B cell (primary cell): ENCODE results near the gene CKM. TPM values are rescaled to one million over a fixed set of nuclear protein-coding genes. Genes with fewer than 3 reads are reported as not detected.

Experiments used
- ATAC-seq: fragments of 200-7000 bp; cut with Tn5 transposase; one replicate; pipeline ENCODE4 v1.10.0; 2021; ENCODE audit warnings: low read depth, mild to moderate bottlenecking, moderate number of reproducible peaks, moderate library complexity
- CTCF ChIA-PET: fragments of 350-600 bp; sonication (Branson Sonifier 250); formaldehyde crosslinking; loops from one replicate; lab custom pipeline; 2021; ENCODE audit warnings: antibody characterized with exemption, inconsistent platforms; lab: Charles Lee
- POLR2A ChIA-PET: fragments of 350-600 bp; sonication (Branson Sonifier 250); formaldehyde crosslinking; loops from one replicate; lab custom pipeline; 2021; ENCODE audit warnings: antibody characterized with exemption; lab: Charles Lee
- DNase-seq: peaks from one replicate; pipeline ENCODE4 v3.0.0; 2013
- H2AFZ ChIP-seq: 2 replicates; pipeline ENCODE4 v1.6.1; 2012; ENCODE audit warnings: mild to moderate bottlenecking, low read depth, low read length; ENCODE audit not compliant: insufficient read depth, poor library complexity, severe bottlenecking
- H3K27ac ChIP-seq, 2 donors: 1 replicate in 1 of 2; 2 replicates in 1 of 2; pipeline ENCODE4 v1.5.1; 2012 to 2013; ENCODE audit warnings: low read length in 2 of 2, mild to moderate bottlenecking in 2 of 2, moderate library complexity in 1 of 2
- H3K27me3 ChIP-seq, 4 experiments: fragments of 200-600 bp in 1 of 4; sonication (generic) in 1 of 4; replicated peaks in 1 of 4; 1 replicate in 2 of 4; 2 replicates in 2 of 4; pipeline versions ENCODE4 v1.6.1 to v1.7.0; 2013 to 2016; ENCODE audit warnings: low read length in 3 of 4, mild to moderate bottlenecking in 2 of 4, mixed read lengths in 1 of 4, moderate library complexity in 1 of 4; ENCODE audit not compliant: insufficient read depth in 4 of 4, control insufficient read depth in 3 of 4; ENCODE audit errors: control extremely low read depth in 1 of 4
- H3K36me3 ChIP-seq, 2 experiments: replicated peaks in 1 of 2; 1 replicate in 1 of 2; 2 replicates in 1 of 2; pipeline versions ENCODE4 v1.6.1 to v1.7.1; 2013; ENCODE audit warnings: low read length in 1 of 2; ENCODE audit not compliant: insufficient read depth in 2 of 2, control insufficient read depth in 1 of 2; ENCODE audit errors: control extremely low read depth in 1 of 2, extremely low read depth in 1 of 2
- H3K4me1 ChIP-seq, 2 donors: fragments of 200-600 bp in 1 of 2; sonication (generic) in 1 of 2; 1 replicate in 1 of 2; 2 replicates in 1 of 2; pipeline versions ENCODE4 v1.5.1 to v1.6.1; 2013 to 2017; ENCODE audit warnings: low read length in 2 of 2; ENCODE audit not compliant: control insufficient read depth in 2 of 2, insufficient read depth in 2 of 2
- H3K4me2 ChIP-seq: replicated peaks from 2 replicates; pipeline ENCODE3; 2012; ENCODE audit warnings: mild to moderate bottlenecking, low read depth, low read length; ENCODE audit not compliant: poor library complexity, severe bottlenecking
- H3K4me3 ChIP-seq, 5 experiments: fragments of 200-600 bp in 1 of 5; sonication (generic) in 1 of 5; 1 replicate in 3 of 5; 2 replicates in 2 of 5; pipeline versions ENCODE4 v1.5.1 to v1.7.0; 2011 to 2016; ENCODE audit warnings: low read length in 4 of 5, mild to moderate bottlenecking in 4 of 5, low read depth in 2 of 5, control low read depth in 1 of 5, moderate library complexity in 1 of 5; ENCODE audit not compliant: insufficient read depth in 1 of 5; ENCODE audit errors: control extremely low read depth in 1 of 5, extremely low read depth in 1 of 5
- H3K79me2 ChIP-seq: fragments of 200-600 bp; sonication (generic); one replicate; pipeline ENCODE4 v1.6.0; 2016; ENCODE audit warnings: low read length; ENCODE audit not compliant: control insufficient read depth, insufficient read depth
- H3K9ac ChIP-seq: fragments of 200-600 bp; sonication (generic); 2 replicates; pipeline ENCODE4 v1.6.1; 2017; ENCODE audit warnings: mild to moderate bottlenecking, low read length, moderate library complexity
- H3K9me3 ChIP-seq, 3 donors: one replicate each; pipeline versions ENCODE4 v1.6.1 to v1.7.1; 2013; ENCODE audit warnings: low read length in 2 of 3; ENCODE audit not compliant: control insufficient read depth in 2 of 3, insufficient read depth in 1 of 3; ENCODE audit errors: control extremely low read depth in 1 of 3
- H4K20me1 ChIP-seq: 2 replicates; pipeline ENCODE4 v1.6.0; 2012; ENCODE audit warnings: mild to moderate bottlenecking, low read length; ENCODE audit not compliant: insufficient read depth, control insufficient read depth, poor library complexity, severe bottlenecking
- H3K27ac Mint-ChIP-seq: one replicate; pipeline ENCODE4 v1.8.0; 2021; ENCODE audit warnings: mixed read lengths
- H3K27me3 Mint-ChIP-seq: one replicate; pipeline ENCODE4 v1.8.0; 2021; ENCODE audit warnings: mixed read lengths
- H3K4me1 Mint-ChIP-seq: one replicate; pipeline ENCODE4 v1.8.0; 2021; ENCODE audit warnings: mixed read lengths
- H3K4me3 Mint-ChIP-seq: one replicate; pipeline ENCODE4 v1.8.0; 2021; ENCODE audit warnings: mixed read lengths
- H3K9me3 Mint-ChIP-seq: one replicate; pipeline ENCODE4 v1.8.0; 2022; ENCODE audit warnings: mixed read lengths; ENCODE audit not compliant: insufficient read depth
- CTCF ChIP-seq: fragments of 200-600 bp; IDR thresholded peaks from one replicate; pipeline ENCODE4 v1.8.0; 2022; ENCODE audit warnings: antibody characterized with exemption, mild to moderate bottlenecking
- EZH2 ChIP-seq: IDR thresholded peaks from 2 replicates; pipeline ENCODE4 v1.6.1; 2012; ENCODE audit warnings: borderline replicate concordance, low read depth, mild to moderate bottlenecking, moderate library complexity, low read length; ENCODE audit not compliant: insufficient read depth, poor library complexity, severe bottlenecking
- WGBS: methylation state at CpG from one replicate; pipeline ENCODE4 v1.1.5; 2013; ENCODE audit warnings: missing lambda C conversion rate; ENCODE audit not compliant: insufficient coverage; 5-methylcytosine and 5-hydroxymethylcytosine counted together
- intact Hi-C: fragments of 100-400 bp; cut with micrococcal nuclease; formaldehyde crosslinking; loops from one replicate; pipeline ENCODE4 v1.10.0; 2022
- polyA plus RNA-seq: library from polyadenylated mRNA; depleted of rRNA; stranded (reverse); fragments of >200 nt; gene quantifications from 2 replicates; pipeline ENCODE4 v1.2.3, GENCODE V29; 2012
- total RNA-seq, 2 donors: library from RNA; stranded (reverse); fragments of 120-200 nt in 1 of 2; gene quantifications; 1 replicate in 1 of 2; 2 replicates in 1 of 2; pipeline versions ENCODE4 v1.2.3 to v1.2.4, GENCODE V29; 2013 to 2022

Gene CKM
- total and polyA plus RNA-seq, 2 donors (not counting 1 experiment from before 2014, with no cell fraction given), result not detected

- Mint-ChIP-seq H3K27ac (no peak overlapping the region), H3K4me1 (no peaks in the 10 kb centered on the region), H3K9me3 (no peaks in the 10 kb centered on the region), H3K27me3 (peaks cover 14% of the 10 kb centered on the region), H3K4me3 (no peak overlapping the region)
- ChIA-PET CTCF (no interaction called here), POLR2A (no interaction called here)
- H2AFZ ChIP-seq, result no peak overlapping the region
- peaks cover 1 to 3% of the 10 kb centered on the region in 2 experiments for H3K36me3 ChIP-seq
- no peak for TF ChIP-seq CTCF
- TF ChIP-seq EZH2, result no peak
- WGBS, result 72% methylated on average over 3 of the region's 3 CpGs
- no peaks in the 10 kb centered on the region for H4K20me1 ChIP-seq
- H3K9me3 ChIP-seq, result no peaks in the 10 kb centered on the region
- no peak overlapping the region for H3K27ac ChIP-seq
- no peaks in the 10 kb centered on the region for H3K79me2 ChIP-seq
- H3K9ac ChIP-seq, result no peak overlapping the region
- H3K27me3 ChIP-seq, result peaks cover 0 to 17% (median 0%) of the 10 kb centered on the region in 4 experiments
- ATAC-seq (no peak), DNase-seq (no peak)
- intact Hi-C loops, result no loop called here
- H3K4me2 ChIP-seq, result no peak overlapping the region
- no peak overlapping the region for H3K4me3 ChIP-seq
- H3K4me1 ChIP-seq, result no peaks in the 10 kb centered on the region
Observed at GRCh38 chr19:45349126-45349415, 26.4 kb upstream of the CKM start.

- intact Hi-C loops, result no loop called here
- WGBS, result 82% methylated on average over 23 of the region's 23 CpGs
- H3K4me1 Mint-ChIP-seq, result no peaks in the 10 kb centered on the region
- no peak overlapping the region for H3K4me3 ChIP-seq
- H3K9ac ChIP-seq, result no peak overlapping the region
- no peaks in the 10 kb centered on the region for H3K9me3 Mint-ChIP-seq
- no peaks in the 10 kb centered on the region for H3K79me2 ChIP-seq
- TF ChIP-seq CTCF (no peak), EZH2 (no peak)
- H3K4me2 ChIP-seq, result no peak overlapping the region
- H3K9me3 ChIP-seq, result no peaks in the 10 kb centered on the region
- peaks cover 16% of the 10 kb centered on the region for H3K27me3 Mint-ChIP-seq
- ATAC-seq, result no peak
- H3K27me3 ChIP-seq, result peaks cover 0 to 17% (median 0%) of the 10 kb centered on the region in 4 experiments
- H3K4me3 Mint-ChIP-seq, result no peak overlapping the region
- H3K4me1 ChIP-seq, result no peaks in the 10 kb centered on the region
- peaks cover under 1 to 2% of the 10 kb centered on the region in 2 experiments for H3K36me3 ChIP-seq
- no peak overlapping the region for H3K27ac ChIP-seq
- POLR2A ChIA-PET, result no interaction called here
- H4K20me1 ChIP-seq, result no peaks in the 10 kb centered on the region
- no peak for DNase-seq
- H2AFZ ChIP-seq, result no peak overlapping the region
- no peak overlapping the region for H3K27ac Mint-ChIP-seq
- CTCF ChIA-PET, result no interaction called here
Observed at GRCh38 chr19:45348367-45349125, 25.9 kb upstream of the CKM start.
